WTC11 (cell line): ENCODE data around the gene ZACN. TPM values are rescaled to one million over a fixed set of nuclear protein-coding genes. Genes with fewer than 3 reads are reported as not detected.
A peak's percentile ranks its signal among the peaks of the same experiment; 100 is the strongest.

Experiments used
- ATAC-seq: fragments of 200-7000 bp; cut with Tn5 transposase; 2 replicates; pipeline ENCODE4 v1.10.0; 2021; ENCODE audit warnings: mild to moderate bottlenecking, moderate library complexity
- CTCF ChIA-PET: fragments of 300-600 bp; sonication (Branson Sonifier 250); formaldehyde crosslinking; loops from one replicate; lab custom pipeline; 2021; ENCODE audit warnings: antibody characterized with exemption; lab: Charles Lee
- POLR2A ChIA-PET: fragments of 350-600 bp; sonication (Branson Sonifier 250); formaldehyde crosslinking; loops from one replicate; lab custom pipeline; 2021; ENCODE audit warnings: antibody characterized with exemption; lab: Charles Lee
- DNase-seq: peaks from one replicate; pipeline ENCODE4 v3.0.0; 2021; ENCODE audit warnings: low spot score
- H3K27ac Mint-ChIP-seq: 2 replicates; pipeline ENCODE4 v1.8.0; 2021; ENCODE audit warnings: mixed read lengths
- H3K27me3 Mint-ChIP-seq: 2 replicates; pipeline ENCODE4 v1.8.0; 2021; ENCODE audit warnings: low read depth, mild to moderate bottlenecking, moderate library complexity, mixed read lengths
- H3K36me3 Mint-ChIP-seq: 2 replicates; pipeline ENCODE4 v1.8.0; 2021; ENCODE audit warnings: mixed read lengths
- H3K4me1 Mint-ChIP-seq: 2 replicates; pipeline ENCODE4 v1.8.0; 2022; ENCODE audit warnings: mixed read lengths
- H3K4me3 Mint-ChIP-seq: 2 replicates; pipeline ENCODE4 v1.8.0; 2021; ENCODE audit warnings: mild to moderate bottlenecking, moderate library complexity, mixed read lengths
- H3K9me3 Mint-ChIP-seq: 2 replicates; pipeline ENCODE4 v1.8.0; 2021; ENCODE audit warnings: mixed read lengths
- ARID4B ChIP-seq: sonication (generic); formaldehyde crosslinking; IDR thresholded peaks from 2 replicates; pipeline ENCODE4 v1.8.0; 2023; ENCODE audit warnings: missing genetic modification reagents, mild to moderate bottlenecking, borderline replicate concordance
- CBFB ChIP-seq: sonication (generic); formaldehyde crosslinking; IDR thresholded peaks from 2 replicates; pipeline ENCODE4 v1.8.1; 2022; ENCODE audit warnings: mild to moderate bottlenecking, low read depth, missing genetic modification reagents
- CTCF ChIP-seq: fragments of 200-600 bp; IDR thresholded peaks from 2 replicates; pipeline ENCODE4 v1.8.0; 2022; ENCODE audit warnings: antibody characterized with exemption
- ETV6 ChIP-seq: sonication (generic); formaldehyde crosslinking; IDR thresholded peaks from 2 replicates; pipeline ENCODE4 v1.8.1; 2022; ENCODE audit warnings: mild to moderate bottlenecking, missing genetic modification reagents
- FOXP1 ChIP-seq: sonication (generic); formaldehyde crosslinking; IDR thresholded peaks from 2 replicates; pipeline ENCODE4 v1.8.0; 2022; ENCODE audit warnings: missing genetic modification reagents, mild to moderate bottlenecking, moderate library complexity, borderline replicate concordance
- HMGA2 ChIP-seq: fragments of 250-450 bp; sonication (Bioruptor Pico); IDR thresholded peaks from 2 replicates; pipeline ENCODE4 v1.4.0; 2021; ENCODE audit warnings: mild to moderate bottlenecking, moderate library complexity
- JAZF1 ChIP-seq: fragments of 250-450 bp; sonication (Bioruptor Pico); IDR thresholded peaks from 2 replicates; pipeline ENCODE4 v1.9.0; 2021; ENCODE audit warnings: moderate library complexity, mild to moderate bottlenecking, inconsistent platforms
- KAT7 ChIP-seq: sonication (generic); formaldehyde crosslinking; IDR thresholded peaks from 2 replicates; pipeline ENCODE4 v1.8.1; 2023; ENCODE audit warnings: missing genetic modification reagents, mild to moderate bottlenecking, borderline replicate concordance
- NFATC4 ChIP-seq: fragments of 250-450 bp; sonication (Bioruptor Pico); IDR thresholded peaks from 2 replicates; pipeline ENCODE4 v1.9.0; 2021; ENCODE audit warnings: mild to moderate bottlenecking
- NR2C2 ChIP-seq: sonication (generic); formaldehyde crosslinking; IDR thresholded peaks from 2 replicates; pipeline ENCODE4 v1.8.0; 2022; ENCODE audit warnings: mild to moderate bottlenecking, missing genetic modification reagents
- PRDM15 ChIP-seq: sonication (generic); formaldehyde crosslinking; IDR thresholded peaks from 2 replicates; pipeline ENCODE4 v1.8.0; 2022; ENCODE audit warnings: missing genetic modification reagents
- PRRX2 ChIP-seq: fragments of 250-450 bp; sonication (Bioruptor Pico); IDR thresholded peaks from 2 replicates; pipeline ENCODE4 v1.8.0; 2021; ENCODE audit warnings: mild to moderate bottlenecking
- RORB ChIP-seq: fragments of 250-450 bp; sonication (Bioruptor Pico); IDR thresholded peaks from 2 replicates; pipeline ENCODE4 v1.9.0; 2021; ENCODE audit warnings: mild to moderate bottlenecking
- SP1 ChIP-seq: sonication (generic); formaldehyde crosslinking; conservative IDR thresholded peaks from 2 replicates; pipeline ENCODE4 v1.8.1; 2022; ENCODE audit warnings: missing genetic modification reagents
- TEAD1 ChIP-seq: sonication (generic); formaldehyde crosslinking; IDR thresholded peaks from 2 replicates; pipeline ENCODE4 v1.8.0; 2022; ENCODE audit warnings: mild to moderate bottlenecking, missing genetic modification reagents
- ZNF138 ChIP-seq: sonication (generic); formaldehyde crosslinking; conservative IDR thresholded peaks from 2 replicates; pipeline ENCODE4 v1.8.1; 2022; ENCODE audit warnings: mild to moderate bottlenecking, moderate library complexity, missing genetic modification reagents
- ZNF396 ChIP-seq: fragments of 250-450 bp; sonication (Bioruptor Pico); IDR thresholded peaks from 2 replicates; pipeline ENCODE4 v1.8.0; 2021; ENCODE audit warnings: mild to moderate bottlenecking, moderate library complexity, borderline replicate concordance
- total RNA-seq: library from RNA; stranded (reverse); gene quantifications from 3 replicates; pipeline ENCODE4 v1.2.3, GENCODE V29; 2021
- TF ChIP-seq, protein P1 (sequence below): fragments of 250-450 bp; sonication (Bioruptor Pico); IDR thresholded peaks from 2 replicates; pipeline ENCODE4 v2.1.2; 2022; ENCODE audit warnings: mild to moderate bottlenecking, moderate library complexity

The ZACN gene
- total RNA-seq, 1 experiment from 2014 or later: 0.28 TPM

DNA sequence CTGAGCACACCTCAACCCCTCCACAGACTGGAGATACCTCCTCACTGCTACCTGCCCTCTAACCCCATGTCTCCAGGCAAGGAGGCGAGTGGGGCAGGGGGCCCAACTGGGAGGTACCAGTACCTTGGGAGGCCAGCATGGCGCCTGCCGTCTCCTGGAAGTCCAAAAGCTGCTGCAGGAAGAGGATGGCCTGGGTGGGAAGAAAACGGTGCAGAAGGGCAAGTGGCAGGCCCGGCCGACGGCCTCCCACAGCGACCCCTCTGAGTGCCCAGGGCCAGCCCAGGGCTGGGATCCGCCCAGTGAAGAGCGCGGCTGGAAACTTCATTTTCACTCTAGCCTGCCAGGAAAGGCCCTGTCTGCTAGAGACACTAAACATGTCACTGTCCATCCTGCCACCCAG lies 8.5 kb downstream of the ZACN start:
- DNase-seq: no peak
- H3K27ac Mint-ChIP-seq: no peak overlapping the region
- H3K36me3 Mint-ChIP-seq: peaks cover 35% of the 10 kb centered on the region

GRCh38 chr17:76088041-76088867 lies 9.3 kb downstream of the ZACN start:
- Mint-ChIP-seq H3K4me3 (no peak overlapping the region), H3K36me3 (peaks cover 40% of the 10 kb centered on the region), H3K27ac (no peak overlapping the region), H3K4me1 (no peaks in the 10 kb centered on the region), H3K9me3 (no peaks in the 10 kb centered on the region), H3K27me3 (no peaks in the 10 kb centered on the region)
- ChIA-PET CTCF (interaction anchor here (0.6 to 2.5 kb wide), 6 partner anchors 9 to 395 kb away, joined by 3 to 8 read pairs (median 4); partner anchors contain the start of gene ZACN), POLR2A (interaction anchor here (0.5 kb wide), 1 partner anchor 1533 kb away, joined by 4 read pairs; no protein-coding TSS in a partner anchor)
- TF ChIP-seq CTCF (peak; percentile 31; the same call in 1 of the 2 replicates), KAT7 (CRISPR knock-in tag) (no peak)
- DNase-seq (peak; percentile 66), ATAC-seq (peak; percentile 91)

More for the DNA sequence above, 8.5 kb downstream of the ZACN start:
- no peaks in the 10 kb centered on the region for H3K9me3 Mint-ChIP-seq
- H3K27me3 Mint-ChIP-seq: no peaks in the 10 kb centered on the region
- no peaks in the 10 kb centered on the region for H3K4me1 Mint-ChIP-seq
- no peak overlapping the region for H3K4me3 Mint-ChIP-seq
- ChIA-PET POLR2A (no interaction called here), CTCF (interaction anchor here (0.8 to 1.7 kb wide), 2 partner anchors 12 to 73 kb away, joined by 5 to 8 read pairs; no protein-coding TSS in a partner anchor)
- ATAC-seq: no peak
- TF ChIP-seq FOXP1 (CRISPR knock-in tag): 0 out of 2 replicates have a peak, but pooled peaks have one; percentile 14
- no peak for TF ChIP-seq TEAD1 (CRISPR knock-in tag)
- TF ChIP-seq PRRX2 (CRISPR knock-in tag): no peak

DNA sequence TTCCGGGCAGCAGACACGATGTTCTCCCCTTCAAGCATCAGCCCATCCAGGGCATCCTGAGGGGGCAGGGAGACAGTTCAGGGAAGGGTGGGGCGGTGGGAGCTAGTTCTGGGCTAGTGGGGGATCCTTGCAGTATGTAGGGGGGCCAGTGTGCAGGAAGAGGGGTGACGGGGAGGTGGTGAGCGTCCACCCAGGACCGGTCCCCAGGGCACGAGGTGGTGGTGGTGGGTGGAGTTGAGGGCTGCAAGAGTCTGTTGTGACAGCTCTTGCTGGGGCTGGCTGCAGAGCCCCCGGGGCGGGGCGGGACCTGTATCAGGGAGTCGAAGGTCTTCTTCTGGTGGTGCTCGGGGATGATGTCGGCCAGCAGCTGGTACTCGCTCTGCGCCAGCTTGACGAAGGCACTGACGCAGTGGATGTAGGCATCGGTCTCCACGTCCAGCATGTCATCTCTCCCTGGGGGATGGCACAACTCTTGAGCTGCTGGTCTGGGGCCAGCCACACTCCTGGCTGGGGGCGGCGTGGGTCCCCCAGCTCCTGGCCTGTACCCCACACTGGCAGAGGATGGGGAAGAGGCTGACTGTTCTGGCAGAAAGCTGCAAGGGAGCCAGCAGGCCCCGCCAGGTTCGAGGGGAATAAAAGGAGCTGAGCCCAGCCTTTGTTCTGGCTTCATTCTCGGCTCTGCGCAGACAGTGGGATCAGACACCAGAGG lies 10.0 kb downstream of the ZACN start:
- Mint-ChIP-seq H3K4me1 (no peaks in the 10 kb centered on the region), H3K36me3 (peaks cover 44% of the 10 kb centered on the region), H3K27ac (no peak overlapping the region), H3K9me3 (no peaks in the 10 kb centered on the region), H3K4me3 (no peak overlapping the region), H3K27me3 (no peaks in the 10 kb centered on the region)
- POLR2A ChIA-PET: no interaction called here
- ATAC-seq (no peak), DNase-seq (no peak)
- CTCF ChIA-PET: interaction anchor here (0.6 to 2.5 kb wide), 6 partner anchors 10 to 293 kb away, joined by 3 to 8 read pairs (median 4); partner anchors contain the start of genes GALR2 and ZACN
- TF ChIP-seq PRDM15: no peak
- TF ChIP-seq NR2C2 (CRISPR knock-in tag): no peak
- no peak for TF ChIP-seq ETV6 (CRISPR knock-in tag)
- TF ChIP-seq RORB (CRISPR knock-in tag): no peak
- TF ChIP-seq JAZF1 (CRISPR knock-in tag): no peak
- no peak for TF ChIP-seq SP1 (CRISPR knock-in tag)
- no peak for TF ChIP-seq ARID4B (CRISPR knock-in tag)
- no peak for TF ChIP-seq NFATC4 (CRISPR knock-in tag)
- no peak for TF ChIP-seq CBFB (CRISPR knock-in tag)
- TF ChIP-seq, protein P1, sequence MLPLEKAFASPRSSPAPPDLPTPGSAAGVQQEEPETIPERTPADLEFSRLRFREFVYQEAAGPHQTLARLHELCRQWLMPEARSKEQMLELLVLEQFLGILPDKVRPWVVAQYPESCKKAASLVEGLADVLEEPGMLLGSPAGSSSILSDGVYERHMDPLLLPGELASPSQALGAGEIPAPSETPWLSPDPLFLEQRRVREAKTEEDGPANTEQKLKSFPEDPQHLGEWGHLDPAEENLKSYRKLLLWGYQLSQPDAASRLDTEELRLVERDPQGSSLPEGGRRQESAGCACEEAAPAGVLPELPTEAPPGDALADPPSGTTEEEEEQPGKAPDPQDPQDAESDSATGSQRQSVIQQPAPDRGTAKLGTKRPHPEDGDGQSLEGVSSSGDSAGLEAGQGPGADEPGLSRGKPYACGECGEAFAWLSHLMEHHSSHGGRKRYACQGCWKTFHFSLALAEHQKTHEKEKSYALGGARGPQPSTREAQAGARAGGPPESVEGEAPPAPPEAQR: no peak
- no peak for TF ChIP-seq KAT7 (CRISPR knock-in tag)
- TF ChIP-seq HMGA2 (CRISPR knock-in tag): no peak
- TF ChIP-seq ZNF396 (CRISPR knock-in tag): no peak
- TF ChIP-seq FOXP1 (CRISPR knock-in tag): no peak
- no peak for TF ChIP-seq ZNF138 (CRISPR knock-in tag)
